GM23248 (cell line): Measurements from ENCODE around the gene GHR.

Source experiments
- EZH2 ChIP-seq: fragments of 200-600 bp; sonication (generic); IDR thresholded peaks from 2 replicates; pipeline ENCODE4 v1.6.1; 2018; ENCODE audit warnings: antibody characterized with exemption, mild to moderate bottlenecking; ENCODE audit not compliant: insufficient read depth, poor library complexity, severe bottlenecking
- EZH2phosphoT487 ChIP-seq: fragments of 200-600 bp; sonication (generic); IDR thresholded peaks from 2 replicates; pipeline ENCODE4 v1.6.1; 2018; ENCODE audit warnings: antibody characterized with exemption, moderate library complexity, mild to moderate bottlenecking, low read depth; ENCODE audit not compliant: insufficient read depth

DNA sequence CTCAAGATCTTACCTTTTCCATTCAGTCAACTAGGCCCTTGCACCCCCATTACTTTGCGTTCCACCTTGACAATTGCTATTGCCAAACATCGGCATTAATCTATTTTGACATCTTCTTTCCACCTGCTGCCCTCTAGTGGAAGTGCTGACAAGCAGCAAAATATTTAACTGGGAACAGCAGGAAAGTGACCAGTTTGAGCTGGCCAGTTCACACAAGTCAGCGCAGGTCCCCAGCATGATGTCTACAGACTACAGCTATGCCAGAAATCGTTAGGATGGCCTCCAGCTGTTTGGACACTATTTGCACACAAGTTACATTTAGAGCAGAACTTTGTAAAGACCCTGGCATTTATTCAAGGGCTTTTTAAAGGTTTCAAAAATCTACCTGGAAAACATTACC is 160.1 kb downstream of the GHR start:
- TF ChIP-seq EZH2phosphoT487 (no peak), EZH2 (no peak)
